Trophoblast cell (in vitro differentiated cells and primary cell): Measurements from ENCODE around the gene SH3YL1.

Source experiments
- DNase-seq, 2 donors: peaks; one replicate each; pipeline ENCODE4 v3.0.0-alpha.2; 2016
- H2AFZ ChIP-seq: 2 replicates; pipeline ENCODE4 v1.6.1; 2013; ENCODE audit warnings: low read length, moderate library complexity, mild to moderate bottlenecking; ENCODE audit not compliant: insufficient read depth, poor library complexity
- H2AK5ac ChIP-seq: 2 replicates; pipeline ENCODE4 v1.6.1; 2013; ENCODE audit warnings: mild to moderate bottlenecking, low read length
- H2BK120ac ChIP-seq: 2 replicates; pipeline ENCODE4 v1.6.1; 2013; ENCODE audit warnings: low read length, mild to moderate bottlenecking, moderate library complexity; ENCODE audit not compliant: insufficient read depth, poor library complexity
- H2BK12ac ChIP-seq: 2 replicates; pipeline ENCODE4 v1.6.1; 2013; ENCODE audit warnings: mild to moderate bottlenecking, low read length, moderate library complexity
- H2BK5ac ChIP-seq: 2 replicates; pipeline ENCODE4 v1.6.1; 2013; ENCODE audit warnings: low read length, low read depth, moderate library complexity, mild to moderate bottlenecking; ENCODE audit not compliant: poor library complexity
- H3K14ac ChIP-seq: 2 replicates; pipeline ENCODE4 v1.6.1; 2013; ENCODE audit warnings: mild to moderate bottlenecking, low read length
- H3K18ac ChIP-seq: 2 replicates; pipeline ENCODE4 v1.6.1; 2013; ENCODE audit warnings: mild to moderate bottlenecking, low read length
- H3K23ac ChIP-seq: 2 replicates; pipeline ENCODE4 v1.6.1; 2013; ENCODE audit warnings: low read length
- H3K27ac ChIP-seq: 2 replicates; pipeline ENCODE4 v1.5.1; 2013; ENCODE audit warnings: low read depth, mild to moderate bottlenecking, inconsistent platforms, low read length, moderate library complexity
- H3K27me3 ChIP-seq: 2 replicates; pipeline ENCODE4 v1.6.1; 2013; ENCODE audit warnings: inconsistent platforms, mild to moderate bottlenecking, low read length, moderate library complexity; ENCODE audit not compliant: insufficient read depth
- H3K36me3 ChIP-seq, 2 experiments: 1 replicate in 1 of 2; 2 replicates in 1 of 2; pipeline ENCODE4 v1.6.1; 2013; ENCODE audit warnings: low read length in 2 of 2, mild to moderate bottlenecking in 2 of 2, moderate library complexity in 1 of 2; ENCODE audit not compliant: insufficient read depth in 2 of 2, control insufficient read depth in 1 of 2
- H3K4ac ChIP-seq: 2 replicates; pipeline ENCODE4 v1.6.1; 2013; ENCODE audit warnings: low read depth, mild to moderate bottlenecking, low read length, moderate library complexity
- H3K4me1 ChIP-seq, 2 experiments: 1 replicate in 1 of 2; 2 replicates in 1 of 2; pipeline ENCODE4 v1.6.1; 2013; ENCODE audit warnings: low read length in 2 of 2, mild to moderate bottlenecking in 2 of 2, moderate library complexity in 1 of 2; ENCODE audit not compliant: insufficient read depth in 2 of 2, control insufficient read depth in 1 of 2
- H3K4me2 ChIP-seq: 2 replicates; pipeline ENCODE4 v1.6.1; 2013; ENCODE audit warnings: inconsistent platforms, mild to moderate bottlenecking, low read length, moderate library complexity
- H3K4me3 ChIP-seq: 2 replicates; pipeline ENCODE4 v1.5.1; 2013; ENCODE audit warnings: mild to moderate bottlenecking, low read depth, low read length, inconsistent platforms
- H3K79me1 ChIP-seq: one replicate; pipeline ENCODE4 v1.6.1; 2013; ENCODE audit warnings: low read length
- H3K79me2 ChIP-seq: 2 replicates; pipeline ENCODE4 v1.6.1; 2013; ENCODE audit warnings: low read length, mild to moderate bottlenecking; ENCODE audit not compliant: control insufficient read depth, insufficient read depth, poor library complexity
- H3K9ac ChIP-seq: 2 replicates; pipeline ENCODE4 v1.6.1; 2013; ENCODE audit warnings: mild to moderate bottlenecking, low read length
- H3K9me3 ChIP-seq: 2 replicates; pipeline ENCODE4 v1.6.1; 2013; ENCODE audit warnings: low read depth, mild to moderate bottlenecking, control low read depth, inconsistent platforms, low read length; ENCODE audit not compliant: insufficient read depth
- H4K12ac ChIP-seq: 2 replicates; pipeline ENCODE4 v1.6.1; 2013; ENCODE audit warnings: low read depth, mild to moderate bottlenecking, low read length, moderate library complexity
- H4K8ac ChIP-seq: 2 replicates; pipeline ENCODE4 v1.6.1; 2013; ENCODE audit warnings: low read depth, mild to moderate bottlenecking, low read length, moderate library complexity
- H4K91ac ChIP-seq: one replicate; pipeline ENCODE4 v1.6.1; 2013; ENCODE audit warnings: low read depth, mild to moderate bottlenecking, low read length, moderate library complexity
- WGBS: extraction: QIAGEN DNeasy Blood & Tissue Kit; methylation state at CpG from one replicate; pipeline ENCODE4 v1.1.7; 2013; ENCODE audit warnings: missing lambda C conversion rate; ENCODE audit not compliant: insufficient read length, insufficient coverage; ENCODE audit errors: extremely low coverage; 5-methylcytosine and 5-hydroxymethylcytosine counted together

SH3YL1 gene

DNA sequence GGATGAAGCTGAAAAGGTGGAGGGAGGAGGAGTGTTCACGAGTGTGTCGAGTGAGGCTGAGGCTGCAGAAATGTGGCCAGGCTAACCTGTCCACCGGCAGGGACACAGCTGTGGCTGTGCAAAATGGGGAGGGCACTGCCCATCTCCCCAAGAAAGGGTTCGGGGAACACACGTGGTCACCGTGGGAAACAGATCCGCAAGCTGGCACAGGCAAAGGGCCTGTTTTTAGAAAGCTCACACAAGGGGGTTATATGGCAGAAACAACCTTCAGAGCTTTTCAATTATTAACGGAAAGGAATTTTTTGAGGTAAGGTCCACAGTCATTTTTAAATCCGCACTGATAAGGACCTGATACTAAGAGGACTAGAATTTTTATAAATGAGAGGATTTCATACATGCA lies 35.7 kb downstream of the SH3YL1 start:
- Histone ChIP-seq H3K27ac (no peak overlapping the region), H3K4me1 (no peaks in the 10 kb centered on the region), H3K79me1 (no peaks in the 10 kb centered on the region), H3K4me3 (no peak overlapping the region), H4K12ac (no peak overlapping the region), H2AK5ac (no peak overlapping the region), H3K23ac (no peak overlapping the region), H4K8ac (no peak overlapping the region), H2AFZ (no peak overlapping the region), H2BK120ac (no peak overlapping the region), H3K9ac (no peak overlapping the region), H3K4ac (no peak overlapping the region), H3K14ac (no peak overlapping the region), H2BK5ac (no peak overlapping the region), H3K79me2 (no peaks in the 10 kb centered on the region), H3K4me2 (no peak overlapping the region), H3K9me3 (no peaks in the 10 kb centered on the region), H3K36me3 (peaks cover 13 to 19% of the 10 kb centered on the region in 2 experiments), H4K91ac (no peak overlapping the region), H3K18ac (no peak overlapping the region), H3K27me3 (no peaks in the 10 kb centered on the region), H2BK12ac (no peak overlapping the region)
- no peak for DNase-seq
- no CpG with 5 or more reads among the region's 9 CpGs for WGBS

DNA sequence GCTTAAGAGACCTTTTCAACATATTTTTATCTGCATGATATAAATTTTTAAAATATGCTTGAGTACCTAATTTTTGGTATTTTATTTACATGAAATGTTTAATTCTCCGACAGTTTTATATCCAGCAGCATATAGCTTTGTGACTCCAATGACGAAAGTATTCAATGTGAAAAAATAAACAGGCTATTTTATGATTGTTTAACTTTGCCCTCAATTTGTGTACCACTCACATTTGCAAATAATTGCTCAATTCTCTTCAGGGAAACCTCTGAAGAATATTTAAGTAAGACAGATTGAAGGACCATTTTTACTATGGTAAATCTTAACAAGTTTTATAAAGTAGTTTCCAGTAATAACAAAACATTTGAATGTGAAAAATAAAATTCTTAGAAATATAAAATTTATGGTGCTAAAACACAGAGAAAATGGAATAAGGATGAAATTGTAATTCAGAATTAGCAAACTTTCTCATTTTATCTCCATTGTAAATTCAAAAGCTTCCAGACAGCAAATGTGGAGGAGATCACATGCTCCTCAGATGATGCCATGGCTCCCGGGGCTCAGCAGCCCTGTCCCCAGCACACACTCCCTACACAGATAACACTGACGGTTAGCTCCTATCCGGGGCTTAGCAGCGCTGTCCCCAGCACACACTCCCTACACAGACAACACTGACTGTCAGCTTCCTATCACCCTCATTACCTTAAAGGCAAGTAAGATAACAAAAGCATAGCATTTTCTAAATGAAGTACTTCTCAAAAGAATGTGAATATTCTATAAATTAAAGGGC lies 39.7 kb downstream of the SH3YL1 start:
- Histone ChIP-seq H3K18ac (no peak overlapping the region), H3K23ac (no peak overlapping the region), H3K79me1 (no peaks in the 10 kb centered on the region), H2BK120ac (no peak overlapping the region), H3K4ac (no peak overlapping the region), H4K91ac (no peak overlapping the region), H3K4me3 (no peak overlapping the region), H3K79me2 (no peaks in the 10 kb centered on the region), H4K8ac (no peak overlapping the region), H3K4me2 (no peak overlapping the region), H3K27me3 (no peaks in the 10 kb centered on the region), H3K36me3 (peaks cover 8 to 15% of the 10 kb centered on the region in 2 experiments), H3K14ac (no peak overlapping the region), H3K9me3 (no peaks in the 10 kb centered on the region), H3K27ac (no peak overlapping the region), H2AFZ (no peak overlapping the region), H2BK5ac (no peak overlapping the region), H3K4me1 (no peaks in the 10 kb centered on the region), H4K12ac (no peak overlapping the region), H2AK5ac (no peak overlapping the region), H2BK12ac (no peak overlapping the region), H3K9ac (no peak overlapping the region)
- DNase-seq = no peak
- no CpG with 5 or more reads among the region's 6 CpGs for WGBS

DNA sequence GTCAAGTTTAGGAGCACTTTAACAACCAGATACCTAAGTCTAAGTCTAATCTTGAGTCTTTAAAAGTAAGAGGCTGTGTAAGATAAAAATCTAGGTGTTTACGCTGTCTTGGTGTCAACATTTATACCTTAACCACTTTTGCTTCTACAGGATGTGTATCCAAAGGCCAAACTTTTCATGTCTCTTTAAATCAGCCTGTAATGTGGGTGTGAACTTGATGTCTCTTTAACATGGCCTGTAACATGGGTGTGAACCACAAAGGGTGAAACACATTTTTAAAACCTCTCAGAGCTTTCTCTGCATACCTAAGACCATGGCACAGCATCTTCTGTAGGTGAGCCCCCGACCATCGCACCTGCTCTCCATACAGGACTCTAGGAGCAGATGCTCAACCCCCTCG lies 40.4 kb downstream of the SH3YL1 start:
- no CpG with 5 or more reads among the region's 4 CpGs for WGBS

DNA sequence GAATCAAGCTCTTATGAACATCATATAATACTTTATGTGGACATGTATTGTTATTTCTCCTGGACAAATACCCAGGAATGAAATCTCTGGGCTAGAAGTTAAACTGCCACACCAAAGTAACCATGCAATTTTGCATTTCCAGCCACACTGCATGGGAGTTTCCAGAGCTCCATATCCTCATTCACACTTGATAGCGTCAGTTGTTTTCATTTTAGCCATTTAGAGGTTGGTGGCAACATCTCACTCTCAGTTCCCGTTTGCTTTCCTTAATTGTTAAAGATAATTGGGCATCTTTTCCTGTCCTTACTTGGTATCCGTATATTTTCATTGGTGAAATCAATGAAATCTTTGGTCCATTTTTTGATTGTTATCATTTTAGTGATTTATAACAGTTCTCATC lies 47.8 kb downstream of the SH3YL1 start:
- Histone ChIP-seq H4K91ac (no peak overlapping the region), H2AK5ac (no peak overlapping the region), H3K79me1 (no peaks in the 10 kb centered on the region), H2BK12ac (no peak overlapping the region), H2BK120ac (no peak overlapping the region), H3K79me2 (no peaks in the 10 kb centered on the region), H3K18ac (no peak overlapping the region), H3K27me3 (no peaks in the 10 kb centered on the region), H2AFZ (no peak overlapping the region), H3K4me3 (no peak overlapping the region), H3K36me3 (peaks cover 3 to 4% of the 10 kb centered on the region in 2 experiments), H3K4me1 (no peaks in the 10 kb centered on the region), H3K4ac (no peak overlapping the region), H4K8ac (no peak overlapping the region), H3K23ac (no peak overlapping the region), H3K14ac (no peak overlapping the region), H3K27ac (no peak overlapping the region), H3K9ac (no peak overlapping the region), H3K9me3 (peaks cover 3% of the 10 kb centered on the region), H2BK5ac (no peak overlapping the region), H4K12ac (no peak overlapping the region), H3K4me2 (no peak overlapping the region)
- WGBS = no CpG with 5 or more reads among the region's 3 CpGs
- DNase-seq = no peak

More for the DNA sequence above, 40.4 kb downstream of the SH3YL1 start:
- Histone ChIP-seq H3K27ac (no peak overlapping the region), H4K12ac (no peak overlapping the region), H3K4me2 (no peak overlapping the region), H3K9ac (no peak overlapping the region), H3K27me3 (no peaks in the 10 kb centered on the region), H3K4me3 (no peak overlapping the region), H2BK12ac (no peak overlapping the region), H2BK120ac (no peak overlapping the region), H3K4ac (no peak overlapping the region), H2BK5ac (no peak overlapping the region), H3K4me1 (no peaks in the 10 kb centered on the region), H3K23ac (no peak overlapping the region), H3K14ac (no peak overlapping the region), H4K8ac (no peak overlapping the region), H3K36me3 (peaks cover 7 to 15% of the 10 kb centered on the region in 2 experiments), H2AFZ (no peak overlapping the region), H2AK5ac (no peak overlapping the region), H3K79me1 (no peaks in the 10 kb centered on the region), H3K9me3 (no peaks in the 10 kb centered on the region), H3K18ac (no peak overlapping the region), H3K79me2 (no peaks in the 10 kb centered on the region), H4K91ac (no peak overlapping the region)
- no peak for DNase-seq
